CD4-positive, alpha-beta T cell treated with Interleukin-15 for 4 hours (primary cell): ENCODE results near the gene HTRA1.

Source experiments
- DNase-seq: peaks from one replicate; pipeline ENCODE4 v3.0.0-alpha.2; 2020; ENCODE audit warnings: low spot score

HTRA1 gene

GRCh38 chr10:122454603-122455080, 6.7 kb upstream of the HTRA1 start, which contains the start of gene ARMS2:
ARMS2 (plus strand) TSS chr10:122454653; CDS start chr10:122454728, 75 bp downstream.
- no peak for DNase-seq

- DNase-seq: no peak
Measured at GRCh38 chr10:122455376-122456079, 5.8 kb upstream of the HTRA1 start.

GRCh38 chr10:122457934-122458333, 3.4 kb upstream of the HTRA1 start:
- DNase-seq: no peak

GRCh38 chr10:122458693-122459092, 2.7 kb upstream of the HTRA1 start:
- no peak for DNase-seq

- DNase-seq: no peak
Measured at GRCh38 chr10:122459561-122460273, 1.6 kb upstream of the HTRA1 start.

GRCh38 chr10:122460891-122461293, 461 bp upstream of the HTRA1 start:
- DNase-seq: no peak

- no peak for DNase-seq
Measured at GRCh38 chr10:122461729-122462532, 578 bp downstream of the HTRA1 start.

GRCh38 chr10:122462533-122463465, 1.4 kb downstream of the HTRA1 start:
- DNase-seq: no peak

GRCh38 chr10:122463466-122464249, 2.3 kb downstream of the HTRA1 start:
- no peak for DNase-seq

- no peak for DNase-seq
Measured at GRCh38 chr10:122464250-122464510, 2.8 kb downstream of the HTRA1 start.

- no peak for DNase-seq
Measured at GRCh38 chr10:122464586-122464985, 3.2 kb downstream of the HTRA1 start.

GRCh38 chr10:122465401-122466040, 4.2 kb downstream of the HTRA1 start:
- DNase-seq: no peak

GRCh38 chr10:122466951-122467381, 5.6 kb downstream of the HTRA1 start:
- DNase-seq: no peak

- no peak for DNase-seq
Measured at GRCh38 chr10:122467701-122468100, 6.3 kb downstream of the HTRA1 start.

- no peak for DNase-seq
Measured at GRCh38 chr10:122468307-122468925, 7.1 kb downstream of the HTRA1 start.

GRCh38 chr10:122468926-122469781, 7.8 kb downstream of the HTRA1 start:
- no peak for DNase-seq

GRCh38 chr10:122469848-122470247, 8.5 kb downstream of the HTRA1 start:
- DNase-seq: no peak

GRCh38 chr10:122471531-122472177, 10.3 kb downstream of the HTRA1 start:
- DNase-seq: no peak
